K562 (cell line): ENCODE results near the gene NR4A2. TPM values are rescaled to one million over a fixed set of nuclear protein-coding genes. Genes with fewer than 3 reads are reported as not detected.

ENCODE experiments used
- MBD2 ChIP-seq: sonication (generic); IDR thresholded peaks from 2 replicates; pipeline ENCODE4 v1.6.1; 2016; ENCODE audit warnings: low read depth, borderline replicate concordance
- MIER1 ChIP-seq: fragments of 450-650 bp; IDR thresholded peaks from 2 replicates; pipeline ENCODE4 v1.6.1; 2016; ENCODE audit warnings: antibody characterized with exemption, mild to moderate bottlenecking, low read depth
- NELFE ChIP-seq: IDR thresholded peaks from 2 replicates; pipeline ENCODE4 v1.6.1; 2011; ENCODE audit warnings: mild to moderate bottlenecking; ENCODE audit not compliant: insufficient read depth, insufficient read length
- NUFIP1 ChIP-seq: fragments of 450-650 bp; IDR thresholded peaks from 2 replicates; pipeline ENCODE4 v1.6.1; 2018; ENCODE audit not compliant: partially characterized antibody
- SPI1 ChIP-seq: IDR thresholded peaks from 2 replicates; pipeline ENCODE4 v1.6.1; 2011; ENCODE audit warnings: low read depth, low read length, control low read depth, borderline replicate concordance
- TEAD4 ChIP-seq, 2 experiments: sonication (generic) in 1 of 2; formaldehyde crosslinking in 1 of 2; IDR thresholded peaks; 2 replicates each; pipeline versions ENCODE4 v1.6.1 to v1.8.0; 2012 to 2022; ENCODE audit warnings: borderline replicate concordance in 1 of 2, inconsistent platforms in 1 of 2, low read length in 1 of 2, mild to moderate bottlenecking in 1 of 2, missing genetic modification reagents in 1 of 2
- ZNF197 ChIP-seq: fragments of 200-800 bp; sonication (Bioruptor generic); IDR thresholded peaks from 2 replicates; pipeline ENCODE4 v1.6.1; 2016; ENCODE audit warnings: low read depth, missing genetic modification characterization, missing compliant biosample characterization
- ZNF354B ChIP-seq: fragments of 250-450 bp; sonication (Bioruptor Pico); IDR thresholded peaks from 2 replicates; pipeline ENCODE4 v1.4.0; 2020
- ZNF584 ChIP-seq: fragments of 200-800 bp; sonication (Bioruptor generic); IDR thresholded peaks from 2 replicates; pipeline ENCODE4 v1.6.1; 2016; ENCODE audit warnings: low read depth, mild to moderate bottlenecking, missing genetic modification characterization, missing compliant biosample characterization
- polyA plus RNA-seq, 8 experiments: library from polyadenylated mRNA; depleted of rRNA in 4 of 8; stranded (reverse) in 5 of 8; unstranded in 3 of 8; fragments of >200 nt; fragmentation: Nextera tagmentation in 2 of 8; fragmentation: Illumina TruSeq in 1 of 8; extraction: Ambion mirVana in 2 of 8; extraction: Trizol in 1 of 8; gene quantifications; 2 replicates each; pipeline versions ENCODE4 v1.2.1 to v1.2.3, GENCODE V29; 2011 to 2014; ENCODE audit warnings: inconsistent platforms in 1 of 8, missing spikeins in 1 of 8
- total RNA-seq, 7 experiments: library from RNA; depleted of rRNA in 6 of 7; stranded (reverse); fragments of >200 nt in 6 of 7; fragmentation: Illumina TruSeq in 2 of 7; extraction: Trizol in 2 of 7; gene quantifications; 2 replicates each; pipeline versions ENCODE4 v1.2.1 to v1.2.3, GENCODE V29; 2011 to 2021; ENCODE audit warnings: low replicate concordance in 1 of 7
- TF ChIP-seq, protein P1 (sequence below): fragments of 450-650 bp; formaldehyde crosslinking; IDR thresholded peaks from 2 replicates; pipeline ENCODE4 v1.4.0; 2022; ENCODE audit warnings: missing genetic modification characterization
- TF ChIP-seq, protein P2 (sequence below), 2 experiments: fragments of 450-650 bp; IDR thresholded peaks; 2 replicates each; pipeline ENCODE4 v1.6.1; 2016; ENCODE audit warnings: mild to moderate bottlenecking in 2 of 2, borderline replicate concordance in 1 of 2, low read depth in 1 of 2, moderate library complexity in 1 of 2
- TF ChIP-seq, protein P3 (sequence below): IDR thresholded peaks from 3 replicates; pipeline ENCODE4 v1.6.1; 2011; ENCODE audit warnings: borderline replicate concordance, mild to moderate bottlenecking, moderate library complexity; ENCODE audit not compliant: insufficient read length; ENCODE audit errors: extremely low read depth
- TF ChIP-seq, protein P4 (sequence below): fragments of 250-450 bp; sonication (Bioruptor Pico); IDR thresholded peaks from 2 replicates; pipeline ENCODE4 v1.6.1; 2021; ENCODE audit warnings: mild to moderate bottlenecking

Gene NR4A2
- total and polyA plus RNA-seq, 9 of the 15 experiments (the other 6 are each of a cell fraction or from before 2014, with no cell fraction given), result 0.94 to 5.1 (median 1.3) TPM

DNA sequence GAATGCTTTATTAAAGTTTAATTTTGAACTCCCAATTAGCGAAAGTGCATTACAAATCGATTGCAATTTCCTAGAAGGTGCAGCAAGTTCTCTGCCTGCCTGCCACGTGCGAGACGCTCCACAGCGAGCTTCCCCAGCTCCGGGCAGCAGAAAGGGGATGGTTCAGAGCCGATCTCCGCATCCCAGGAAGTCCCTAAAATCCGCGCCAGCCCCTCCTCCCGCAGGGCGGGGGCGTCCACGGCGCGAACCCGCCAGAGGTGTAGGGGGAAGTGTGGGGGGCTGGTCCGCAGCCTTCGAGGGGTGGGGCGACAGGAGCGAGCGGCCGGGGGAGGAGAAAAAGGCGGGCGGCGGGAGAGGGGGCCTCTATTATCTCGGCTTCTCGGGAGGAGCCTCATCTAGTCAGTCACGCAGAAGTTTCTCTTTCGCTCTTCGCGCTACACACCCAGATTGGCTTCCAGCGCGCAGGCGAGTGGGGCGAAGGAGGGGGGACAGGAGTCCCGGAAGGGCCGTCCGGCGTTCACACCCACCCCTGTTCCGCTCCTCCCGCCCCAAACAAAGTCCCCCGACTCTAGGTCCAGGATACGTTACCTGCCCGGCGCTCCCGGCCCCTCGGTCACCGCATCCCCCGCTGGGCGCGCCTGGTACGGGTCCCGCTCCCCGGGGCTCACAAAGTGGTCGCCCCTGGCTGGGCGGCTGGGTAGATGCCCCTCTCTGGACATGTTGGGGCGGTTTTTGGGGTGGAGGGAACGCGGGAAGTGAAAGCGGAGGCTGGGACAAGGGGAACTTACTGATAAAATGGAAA lies 9.1 kb upstream of the NR4A2 start (continued):
- TF ChIP-seq, protein P1, sequence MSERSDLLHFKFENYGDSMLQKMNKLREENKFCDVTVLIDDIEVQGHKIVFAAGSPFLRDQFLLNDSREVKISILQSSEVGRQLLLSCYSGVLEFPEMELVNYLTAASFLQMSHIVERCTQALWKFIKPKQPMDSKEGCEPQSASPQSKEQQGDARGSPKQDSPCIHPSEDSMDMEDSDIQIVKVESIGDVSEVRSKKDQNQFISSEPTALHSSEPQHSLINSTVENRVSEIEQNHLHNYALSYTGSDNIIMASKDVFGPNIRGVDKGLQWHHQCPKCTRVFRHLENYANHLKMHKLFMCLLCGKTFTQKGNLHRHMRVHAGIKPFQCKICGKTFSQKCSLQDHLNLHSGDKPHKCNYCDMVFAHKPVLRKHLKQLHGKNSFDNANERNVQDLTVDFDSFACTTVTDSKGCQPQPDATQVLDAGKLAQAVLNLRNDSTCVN (CRISPR knock-in tag), result peak; percentile 68; the same call in 1 of the 2 replicates
- TF ChIP-seq ZNF584 (CRISPR knock-in tag) (no peak), TEAD4 (IDR thresholded peaks at IDR 0.05; ENCODE audit: low read length) (peak; percentile 39), TEAD4 (CRISPR knock-in tag; IDR thresholded peaks at IDR 0.05; ENCODE audit: borderline replicate concordance) (no peak), MIER1 (no peak), NELFE (no peak), NUFIP1 (no peak), ZNF354B (CRISPR knock-in tag) (no peak), SPI1 (peak; percentile 75; the same call in 1 of the 2 replicates), MBD2 (peak; percentile 68), ZNF197 (peak; percentile 82; the same call in 1 of the 2 replicates)
- TF ChIP-seq, protein P2, sequence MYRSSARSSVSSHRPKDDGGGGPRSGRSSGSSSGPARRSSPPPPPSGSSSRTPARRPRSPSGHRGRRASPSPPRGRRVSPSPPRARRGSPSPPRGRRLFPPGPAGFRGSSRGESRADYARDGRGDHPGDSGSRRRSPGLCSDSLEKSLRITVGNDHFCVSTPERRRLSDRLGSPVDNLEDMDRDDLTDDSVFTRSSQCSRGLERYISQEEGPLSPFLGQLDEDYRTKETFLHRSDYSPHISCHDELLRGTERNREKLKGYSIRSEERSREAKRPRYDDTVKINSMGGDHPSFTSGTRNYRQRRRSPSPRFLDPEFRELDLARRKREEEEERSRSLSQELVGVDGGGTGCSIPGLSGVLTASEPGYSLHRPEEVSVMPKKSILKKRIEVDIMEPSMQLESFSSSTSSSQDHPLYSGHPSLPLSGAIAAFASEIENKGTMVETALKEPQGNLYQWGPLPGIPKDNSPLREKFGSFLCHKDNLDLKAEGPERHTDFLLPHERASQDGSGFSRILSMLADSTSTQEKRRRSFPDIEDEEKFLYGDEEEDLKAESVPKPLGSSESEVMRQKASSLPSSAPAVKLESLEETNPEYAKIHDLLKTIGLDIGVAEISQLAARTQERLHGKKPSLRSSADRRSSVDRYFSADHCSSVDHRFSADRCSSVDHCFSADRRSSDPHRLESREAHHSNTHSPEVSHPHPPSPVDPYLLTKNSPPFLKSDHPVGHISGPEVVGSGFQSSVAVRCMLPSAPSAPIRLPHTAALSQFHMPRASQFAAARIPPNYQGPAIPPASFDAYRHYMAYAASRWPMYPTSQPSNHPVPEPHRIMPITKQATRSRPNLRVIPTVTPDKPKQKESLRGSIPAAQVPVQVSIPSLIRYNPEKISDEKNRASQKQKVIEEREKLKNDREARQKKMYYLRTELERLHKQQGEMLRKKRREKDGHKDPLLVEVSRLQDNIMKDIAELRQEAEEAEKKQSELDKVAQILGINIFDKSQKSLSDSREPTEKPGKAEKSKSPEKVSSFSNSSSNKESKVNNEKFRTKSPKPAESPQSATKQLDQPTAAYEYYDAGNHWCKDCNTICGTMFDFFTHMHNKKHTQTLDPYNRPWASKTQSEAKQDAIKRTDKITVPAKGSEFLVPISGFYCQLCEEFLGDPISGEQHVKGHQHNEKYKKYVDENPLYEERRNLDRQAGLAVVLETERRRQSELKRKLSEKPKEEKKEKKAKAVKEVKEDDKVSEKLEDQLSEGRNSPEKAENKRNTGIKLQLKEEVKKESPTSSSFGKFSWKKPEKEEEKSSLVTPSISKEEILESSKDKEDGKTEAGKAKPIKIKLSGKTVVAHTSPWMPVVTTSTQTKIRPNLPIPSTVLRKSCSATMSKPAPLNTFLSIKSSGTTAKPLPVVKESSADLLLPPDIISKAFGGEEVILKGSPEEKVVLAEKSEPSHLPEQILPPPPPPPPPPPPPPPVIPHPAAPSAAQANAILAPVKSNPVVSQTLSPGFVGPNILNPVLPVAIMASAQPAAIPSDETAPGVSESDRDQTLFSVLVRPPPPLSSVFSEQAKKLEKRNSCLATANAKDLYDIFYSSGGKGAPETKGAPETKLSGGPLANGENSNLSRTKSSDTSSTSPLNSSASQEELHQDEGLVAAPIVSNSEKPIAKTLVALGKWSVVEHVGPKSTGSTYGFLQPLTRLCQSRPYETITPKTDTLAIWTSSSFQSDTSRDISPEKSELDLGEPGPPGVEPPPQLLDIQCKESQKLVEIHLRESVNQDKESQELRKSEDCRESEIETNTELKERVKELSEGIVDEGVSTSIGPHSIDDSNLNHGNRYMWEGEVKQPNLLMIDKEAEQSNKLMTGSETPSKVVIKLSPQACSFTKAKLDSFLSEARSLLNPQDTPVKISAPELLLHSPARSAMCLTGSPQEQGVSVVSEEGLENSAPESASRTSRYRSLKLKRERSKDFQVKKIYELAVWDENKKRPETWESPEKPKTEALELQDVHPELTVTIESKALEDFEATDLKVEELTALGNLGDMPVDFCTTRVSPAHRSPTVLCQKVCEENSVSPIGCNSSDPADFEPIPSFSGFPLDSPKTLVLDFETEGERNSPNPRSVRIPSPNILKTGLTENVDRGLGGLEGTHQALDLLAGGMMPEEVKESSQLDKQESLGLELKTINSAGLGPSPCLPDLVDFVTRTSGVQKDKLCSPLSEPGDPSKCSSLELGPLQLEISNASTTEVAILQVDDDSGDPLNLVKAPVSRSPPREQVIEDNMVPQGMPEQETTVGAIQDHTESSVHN (IDR thresholded peaks at IDR 0.05; ENCODE audit: borderline replicate concordance in 1 of 2, low read depth in 1 of 2), result 0 out of 4 replicates have a peak, but pooled peaks of 1 of the 2 experiments have one; percentile 15
- TF ChIP-seq, protein P3, sequence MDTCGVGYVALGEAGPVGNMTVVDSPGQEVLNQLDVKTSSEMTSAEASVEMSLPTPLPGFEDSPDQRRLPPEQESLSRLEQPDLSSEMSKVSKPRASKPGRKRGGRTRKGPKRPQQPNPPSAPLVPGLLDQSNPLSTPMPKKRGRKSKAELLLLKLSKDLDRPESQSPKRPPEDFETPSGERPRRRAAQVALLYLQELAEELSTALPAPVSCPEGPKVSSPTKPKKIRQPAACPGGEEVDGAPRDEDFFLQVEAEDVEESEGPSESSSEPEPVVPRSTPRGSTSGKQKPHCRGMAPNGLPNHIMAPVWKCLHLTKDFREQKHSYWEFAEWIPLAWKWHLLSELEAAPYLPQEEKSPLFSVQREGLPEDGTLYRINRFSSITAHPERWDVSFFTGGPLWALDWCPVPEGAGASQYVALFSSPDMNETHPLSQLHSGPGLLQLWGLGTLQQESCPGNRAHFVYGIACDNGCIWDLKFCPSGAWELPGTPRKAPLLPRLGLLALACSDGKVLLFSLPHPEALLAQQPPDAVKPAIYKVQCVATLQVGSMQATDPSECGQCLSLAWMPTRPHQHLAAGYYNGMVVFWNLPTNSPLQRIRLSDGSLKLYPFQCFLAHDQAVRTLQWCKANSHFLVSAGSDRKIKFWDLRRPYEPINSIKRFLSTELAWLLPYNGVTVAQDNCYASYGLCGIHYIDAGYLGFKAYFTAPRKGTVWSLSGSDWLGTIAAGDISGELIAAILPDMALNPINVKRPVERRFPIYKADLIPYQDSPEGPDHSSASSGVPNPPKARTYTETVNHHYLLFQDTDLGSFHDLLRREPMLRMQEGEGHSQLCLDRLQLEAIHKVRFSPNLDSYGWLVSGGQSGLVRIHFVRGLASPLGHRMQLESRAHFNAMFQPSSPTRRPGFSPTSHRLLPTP, result no peak
- TF ChIP-seq, protein P4, sequence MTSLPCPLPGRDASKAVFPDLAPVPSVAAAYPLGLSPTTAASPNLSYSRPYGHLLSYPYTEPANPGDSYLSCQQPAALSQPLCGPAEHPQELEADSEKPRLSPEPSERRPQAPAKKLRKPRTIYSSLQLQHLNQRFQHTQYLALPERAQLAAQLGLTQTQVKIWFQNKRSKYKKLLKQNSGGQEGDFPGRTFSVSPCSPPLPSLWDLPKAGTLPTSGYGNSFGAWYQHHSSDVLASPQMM (CRISPR knock-in tag), result no peak
